ENCODE results near the gene SYT17. TPM values are rescaled to one million over a fixed set of nuclear protein-coding genes. Genes with fewer than 3 reads are reported as not detected.
A peak's percentile ranks its signal among the peaks of the same experiment; 100 is the strongest.

Gene SYT17
- total and polyA plus RNA-seq, 10 of the 15 experiments (the other 5 are each of a cell fraction or from before 2014, with no cell fraction given), result 3.7 to 12.3 (median 5.0) TPM

GRCh38 chr16:19291475-19291874 lies 123.4 kb downstream of the SYT17 start:
- peaks cover 21% of the 10 kb centered on the region for H3K4me1 ChIP-seq (ENCODE audit: control insufficient read depth, insufficient read depth, low read length)
- TF ChIP-seq BMI1 (IDR thresholded peaks at IDR 0.05; ENCODE audit: borderline replicate concordance) (peak; percentile 97), MEF2B (IDR thresholded peaks at IDR 0.05; ENCODE audit: partially characterized antibody, poor library complexity, severe bottlenecking) (peak; percentile 9), BACH1 (IDR thresholded peaks at IDR 0.05; ENCODE audit: borderline replicate concordance) (peak; percentile 39; the same call in 1 of the 2 replicates), TCF12 (IDR thresholded peaks at IDR 0.05; ENCODE audit: low read depth, low read length) (no peak)
- TF ChIP-seq, protein P1, sequence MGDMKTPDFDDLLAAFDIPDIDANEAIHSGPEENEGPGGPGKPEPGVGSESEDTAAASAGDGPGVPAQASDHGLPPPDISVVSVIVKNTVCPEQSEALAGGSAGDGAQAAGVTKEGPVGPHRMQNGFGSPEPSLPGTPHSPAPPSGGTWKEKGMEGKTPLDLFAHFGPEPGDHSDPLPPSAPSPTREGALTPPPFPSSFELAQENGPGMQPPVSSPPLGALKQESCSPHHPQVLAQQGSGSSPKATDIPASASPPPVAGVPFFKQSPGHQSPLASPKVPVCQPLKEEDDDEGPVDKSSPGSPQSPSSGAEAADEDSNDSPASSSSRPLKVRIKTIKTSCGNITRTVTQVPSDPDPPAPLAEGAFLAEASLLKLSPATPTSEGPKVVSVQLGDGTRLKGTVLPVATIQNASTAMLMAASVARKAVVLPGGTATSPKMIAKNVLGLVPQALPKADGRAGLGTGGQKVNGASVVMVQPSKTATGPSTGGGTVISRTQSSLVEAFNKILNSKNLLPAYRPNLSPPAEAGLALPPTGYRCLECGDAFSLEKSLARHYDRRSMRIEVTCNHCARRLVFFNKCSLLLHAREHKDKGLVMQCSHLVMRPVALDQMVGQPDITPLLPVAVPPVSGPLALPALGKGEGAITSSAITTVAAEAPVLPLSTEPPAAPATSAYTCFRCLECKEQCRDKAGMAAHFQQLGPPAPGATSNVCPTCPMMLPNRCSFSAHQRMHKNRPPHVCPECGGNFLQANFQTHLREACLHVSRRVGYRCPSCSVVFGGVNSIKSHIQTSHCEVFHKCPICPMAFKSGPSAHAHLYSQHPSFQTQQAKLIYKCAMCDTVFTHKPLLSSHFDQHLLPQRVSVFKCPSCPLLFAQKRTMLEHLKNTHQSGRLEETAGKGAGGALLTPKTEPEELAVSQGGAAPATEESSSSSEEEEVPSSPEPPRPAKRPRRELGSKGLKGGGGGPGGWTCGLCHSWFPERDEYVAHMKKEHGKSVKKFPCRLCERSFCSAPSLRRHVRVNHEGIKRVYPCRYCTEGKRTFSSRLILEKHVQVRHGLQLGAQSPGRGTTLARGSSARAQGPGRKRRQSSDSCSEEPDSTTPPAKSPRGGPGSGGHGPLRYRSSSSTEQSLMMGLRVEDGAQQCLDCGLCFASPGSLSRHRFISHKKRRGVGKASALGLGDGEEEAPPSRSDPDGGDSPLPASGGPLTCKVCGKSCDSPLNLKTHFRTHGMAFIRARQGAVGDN (IDR thresholded peaks at IDR 0.05), result no peak
- no peak overlapping the region for H3K27ac ChIP-seq (ENCODE audit: control insufficient read depth, insufficient read depth)
- no peaks in the 10 kb centered on the region for H3K36me3 ChIP-seq (ENCODE audit: control insufficient read depth in 2 of 2, insufficient read depth in 2 of 2, low read length in 1 of 2)
- intact Hi-C loops (cut with micrococcal nuclease; ENCODE audit: unreplicated experiment) (no loop called here), in situ Hi-C loops (cut with MboI) (no loop called here)
- H2AFZ ChIP-seq (ENCODE audit: control insufficient read depth, low read depth, low read length), result no peak overlapping the region
- no peak for FAIRE-seq
- H3K9ac ChIP-seq (ENCODE audit: control insufficient read depth, insufficient read depth, low read length), result no peak overlapping the region
- RAD21 ChIA-PET (ENCODE audit: unreplicated experiment), result interaction anchor here (1.0 kb wide), 1 partner anchor 112 kb away, joined by 3 read pairs; no protein-coding TSS in a partner anchor
- CTCF ChIA-PET, result no interaction called here
- no peaks in the 10 kb centered on the region for H3K27me3 ChIP-seq (replicated peaks in 1 of 2; ENCODE audit: control insufficient read depth in 2 of 2, insufficient read depth in 2 of 2, low read length in 1 of 2)
- no peaks in the 10 kb centered on the region for H3K79me2 ChIP-seq (ENCODE audit: control insufficient read depth, insufficient read depth, low read length)
- no TSS peak for BruUV-seq (replicated peaks)
- H4K20me1 ChIP-seq (ENCODE audit: control insufficient read depth, insufficient read depth), result no peaks in the 10 kb centered on the region
- SMC1A ChIA-PET (ENCODE audit: uncharacterized antibody, unreplicated experiment), result interaction anchor here (1.1 kb wide), 1 partner anchor 196 kb away, joined by 4 read pairs; no protein-coding TSS in a partner anchor
- WGBS (ENCODE audit: insufficient coverage, insufficient replicate concordance, low lambda C conversion rate, missing lambda C conversion rate), result 36% methylated on average over 4 of the region's 4 CpGs
- no peak for DNase-seq (ENCODE audit: low read depth, low spot score)
- POLR2A ChIA-PET, result no interaction called here
- H3K4me3 ChIP-seq, result no peak overlapping the region
- peak; percentile 15; the same call in 2 of the 3 replicates for ATAC-seq
- H3K4me2 ChIP-seq (ENCODE audit: control insufficient read depth, insufficient read depth), result no peak overlapping the region
- no peaks in the 10 kb centered on the region; the same call in 2 of the 3 replicates for H3K9me3 ChIP-seq (replicated peaks; ENCODE audit: control insufficient read depth, insufficient read depth, low read length)

Measured in GM12878 (cell line).